GM06990 (cell line): ENCODE data around the gene EPM2AIP1.
"Not testable (repeated sequence)": the region's sequence is repeated elsewhere in the genome, so short reads cannot be mapped to it uniquely, and the experiment has no call there.

Experiments used
- DNase-seq: peaks from one replicate; pipeline ENCODE4 v3.0.0-alpha.2; 2011; ENCODE audit not compliant: insufficient read length; ENCODE audit errors: extremely low read depth
- H3K27me3 ChIP-seq: replicated peaks from 2 replicates; pipeline ENCODE4 v1.6.0; 2011; ENCODE audit warnings: low read length; ENCODE audit not compliant: control insufficient read depth, insufficient read depth
- H3K36me3 ChIP-seq: 2 replicates; pipeline ENCODE4 v1.5.1; 2011; ENCODE audit warnings: low read length; ENCODE audit not compliant: control insufficient read depth, insufficient read depth
- H3K4me3 ChIP-seq: replicated peaks from 2 replicates; pipeline ENCODE4 v1.5.1; 2011; ENCODE audit warnings: low read depth, mild to moderate bottlenecking, control low read depth, low read length
- CTCF ChIP-seq: IDR thresholded peaks from 2 replicates; pipeline ENCODE4 v1.5.1; 2011; ENCODE audit warnings: low read length, control low read depth, mild to moderate bottlenecking, inconsistent platforms; ENCODE audit not compliant: insufficient read depth, poor library complexity, severe bottlenecking

EPM2AIP1 gene

GRCh38 chr3:36964331-36964730 lies 28.6 kb downstream of the EPM2AIP1 start:
- TF ChIP-seq CTCF, result no peak
- H3K36me3 ChIP-seq, result no peaks in the 10 kb centered on the region
- H3K27me3 ChIP-seq, result no peaks in the 10 kb centered on the region
- no peak for DNase-seq
- H3K4me3 ChIP-seq, result no peak overlapping the region

- H3K36me3 ChIP-seq, H3K27me3 ChIP-seq, H3K4me3 ChIP-seq, DNase-seq: not testable (repeated sequence)
Measured at GRCh38 chr3:36963008-36963407, 29.9 kb downstream of the EPM2AIP1 start.

GRCh38 chr3:36960502-36960901 lies 32.4 kb downstream of the EPM2AIP1 start:
- no peak for DNase-seq
- Histone ChIP-seq H3K27me3 (no peaks in the 10 kb centered on the region), H3K4me3 (no peak overlapping the region), H3K36me3 (no peaks in the 10 kb centered on the region)
- no peak for TF ChIP-seq CTCF

GRCh38 chr3:36959821-36960220 lies 33.1 kb downstream of the EPM2AIP1 start:
- Histone ChIP-seq H3K36me3 (no peaks in the 10 kb centered on the region), H3K27me3 (no peaks in the 10 kb centered on the region; the same call in 1 of the 2 replicates), H3K4me3 (no peak overlapping the region)
- no peak for DNase-seq
- no peak for TF ChIP-seq CTCF

GRCh38 chr3:36957862-36958686 lies 34.9 kb downstream of the EPM2AIP1 start:
- TF ChIP-seq CTCF, result no peak
- Histone ChIP-seq H3K27me3 (no peaks in the 10 kb centered on the region; the same call in 1 of the 2 replicates), H3K4me3 (no peak overlapping the region), H3K36me3 (no peaks in the 10 kb centered on the region)
- no peak for DNase-seq

- H3K27me3 ChIP-seq, result no peaks in the 10 kb centered on the region; the same call in 1 of the 2 replicates
- no peak for DNase-seq
- peak; percentile 41 for TF ChIP-seq CTCF
- no peak overlapping the region for H3K4me3 ChIP-seq
- no peaks in the 10 kb centered on the region for H3K36me3 ChIP-seq
Measured at GRCh38 chr3:36957063-36957462, 35.9 kb downstream of the EPM2AIP1 start.
